OCI-LY1 (cell line): ENCODE data around the gene ASGR1.

ENCODE experiments used
- H2AFZ ChIP-seq: fragments of 200-600 bp; sonication (generic), shearing (Covaris generic); 2 replicates; pipeline ENCODE4 v1.6.0; 2014; ENCODE audit warnings: antibody characterized with exemption, mild to moderate bottlenecking, low read length
- H3F3A ChIP-seq: fragments of 200-600 bp; sonication (generic), shearing (Covaris generic); 2 replicates; pipeline ENCODE4 v1.6.0; 2014; ENCODE audit warnings: mild to moderate bottlenecking, antibody characterized with exemption, low read length, moderate library complexity; ENCODE audit not compliant: insufficient read depth
- H3K27ac ChIP-seq: fragments of 200-600 bp; sonication (generic); 2 replicates; pipeline ENCODE4 v1.5.1; 2014; ENCODE audit warnings: low read length, mixed run types, mild to moderate bottlenecking, low read depth; ENCODE audit not compliant: poor library complexity, severe bottlenecking
- H3K27me3 ChIP-seq: fragments of 200-600 bp; sonication (generic); 2 replicates; pipeline ENCODE4 v1.6.0; 2014; ENCODE audit warnings: antibody characterized with exemption, mild to moderate bottlenecking, low read length, moderate library complexity; ENCODE audit not compliant: insufficient read depth
- H3K36me3 ChIP-seq: fragments of 200-600 bp; sonication (generic); 2 replicates; pipeline ENCODE4 v1.6.1; 2014; ENCODE audit warnings: mild to moderate bottlenecking, antibody characterized with exemption, low read length, moderate library complexity, mixed read lengths; ENCODE audit not compliant: insufficient read depth
- H3K4me1 ChIP-seq: fragments of 200-600 bp; sonication (generic); 2 replicates; pipeline ENCODE4 v1.5.1; 2014; ENCODE audit warnings: mild to moderate bottlenecking, low read length, moderate library complexity; ENCODE audit not compliant: insufficient read depth, severe bottlenecking
- H3K4me2 ChIP-seq: fragments of 200-600 bp; sonication (generic), shearing (Covaris generic); 2 replicates; pipeline ENCODE4 v1.6.1; 2014; ENCODE audit warnings: low read length
- H3K4me3 ChIP-seq: fragments of 200-600 bp; sonication (generic); 2 replicates; pipeline ENCODE4 v1.5.1; 2014; ENCODE audit warnings: low read length, low read depth, mild to moderate bottlenecking, mixed read lengths; ENCODE audit not compliant: poor library complexity, severe bottlenecking
- H3K79me2 ChIP-seq: fragments of 200-600 bp; shearing (Covaris generic); 2 replicates; pipeline ENCODE4 v1.6.1; 2016; ENCODE audit warnings: mixed run types, low read length, mixed read lengths; ENCODE audit not compliant: insufficient read depth
- H3K9ac ChIP-seq: fragments of 200-600 bp; sonication (generic), shearing (Covaris generic); 2 replicates; pipeline ENCODE4 v1.6.1; 2014; ENCODE audit warnings: mild to moderate bottlenecking, low read length, mixed read lengths
- H3K9me2 ChIP-seq: fragments of 200-600 bp; sonication (generic), shearing (Covaris generic); 2 replicates; pipeline ENCODE4 v1.6.1; 2014; ENCODE audit warnings: low read depth, mild to moderate bottlenecking, low read length, mixed read lengths
- H3K9me3 ChIP-seq: fragments of 200-600 bp; shearing (Covaris generic); 2 replicates; pipeline ENCODE4 v1.6.1; 2014; ENCODE audit warnings: low read length, mixed read lengths
- H4K20me1 ChIP-seq: fragments of 200-600 bp; sonication (generic), shearing (Covaris generic); 2 replicates; pipeline ENCODE4 v1.6.0; 2016; ENCODE audit warnings: mild to moderate bottlenecking, low read length; ENCODE audit not compliant: insufficient read depth
- EZH2 ChIP-seq: fragments of 200-600 bp; sonication (generic), shearing (Covaris generic); IDR thresholded peaks from 2 replicates; pipeline ENCODE4 v1.8.0; 2017; ENCODE audit warnings: borderline replicate concordance, mixed run types, mild to moderate bottlenecking, antibody characterized with exemption, low read length, moderate library complexity, mixed read lengths
- TF ChIP-seq, protein P1 (sequence below): fragments of 200-600 bp; sonication (generic), shearing (Covaris generic); IDR thresholded peaks from 2 replicates; pipeline ENCODE4 v1.5.1; 2017; ENCODE audit warnings: mild to moderate bottlenecking, antibody characterized with exemption, low read length, moderate library complexity, mixed read lengths

The ASGR1 gene

DNA sequence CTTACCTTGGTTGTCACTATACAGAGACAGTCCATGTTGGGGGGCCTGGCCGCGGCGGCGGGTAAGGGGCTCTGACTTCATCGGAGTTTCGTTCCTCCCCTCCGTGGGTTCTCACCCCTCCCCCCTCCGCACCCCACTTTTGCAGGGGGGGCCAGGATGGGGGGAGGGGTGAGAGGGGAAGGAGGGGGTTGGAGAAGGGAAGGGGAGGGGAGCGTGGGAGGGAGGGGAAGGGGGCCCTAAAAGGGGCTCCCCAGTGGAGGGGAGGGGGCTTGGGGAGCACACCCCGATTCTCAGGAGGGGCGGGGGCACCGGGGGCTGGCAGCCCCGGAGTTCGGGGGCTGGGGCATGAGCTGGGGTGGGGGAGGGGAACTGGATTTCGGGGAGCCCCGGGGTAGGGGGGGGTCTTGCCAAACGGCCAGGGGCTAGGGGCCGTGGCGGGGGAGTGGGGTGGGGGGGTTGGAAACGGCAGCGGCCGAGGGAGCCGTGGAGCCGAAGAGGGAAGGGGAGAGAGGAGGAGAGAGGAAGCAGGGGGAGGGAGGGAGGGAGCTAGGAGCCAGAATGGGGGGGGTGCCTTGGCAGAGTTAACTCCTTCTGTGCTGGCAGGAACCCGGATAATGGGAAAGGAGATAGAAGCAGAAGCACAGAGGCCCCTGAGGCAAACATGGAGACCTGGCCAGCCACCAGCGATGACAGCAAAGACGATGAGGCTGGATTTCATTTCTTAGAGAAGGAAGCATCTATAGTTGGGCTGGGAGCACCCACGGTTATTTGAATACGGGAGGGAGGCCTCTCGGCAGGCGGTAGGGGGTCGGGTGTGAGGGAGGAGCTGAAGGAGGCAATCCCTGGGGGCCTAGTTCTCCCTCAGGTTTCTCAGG lies 38.2 kb upstream of the ASGR1 start:
- TF ChIP-seq EZH2, result no peak
- TF ChIP-seq, protein P1, sequence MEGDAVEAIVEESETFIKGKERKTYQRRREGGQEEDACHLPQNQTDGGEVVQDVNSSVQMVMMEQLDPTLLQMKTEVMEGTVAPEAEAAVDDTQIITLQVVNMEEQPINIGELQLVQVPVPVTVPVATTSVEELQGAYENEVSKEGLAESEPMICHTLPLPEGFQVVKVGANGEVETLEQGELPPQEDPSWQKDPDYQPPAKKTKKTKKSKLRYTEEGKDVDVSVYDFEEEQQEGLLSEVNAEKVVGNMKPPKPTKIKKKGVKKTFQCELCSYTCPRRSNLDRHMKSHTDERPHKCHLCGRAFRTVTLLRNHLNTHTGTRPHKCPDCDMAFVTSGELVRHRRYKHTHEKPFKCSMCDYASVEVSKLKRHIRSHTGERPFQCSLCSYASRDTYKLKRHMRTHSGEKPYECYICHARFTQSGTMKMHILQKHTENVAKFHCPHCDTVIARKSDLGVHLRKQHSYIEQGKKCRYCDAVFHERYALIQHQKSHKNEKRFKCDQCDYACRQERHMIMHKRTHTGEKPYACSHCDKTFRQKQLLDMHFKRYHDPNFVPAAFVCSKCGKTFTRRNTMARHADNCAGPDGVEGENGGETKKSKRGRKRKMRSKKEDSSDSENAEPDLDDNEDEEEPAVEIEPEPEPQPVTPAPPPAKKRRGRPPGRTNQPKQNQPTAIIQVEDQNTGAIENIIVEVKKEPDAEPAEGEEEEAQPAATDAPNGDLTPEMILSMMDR, result no peak
- Histone ChIP-seq H3K79me2 (no peaks in the 10 kb centered on the region), H3K4me3 (no peak overlapping the region), H3K4me2 (no peak overlapping the region; the same call in 1 of the 2 replicates), H3K9me3 (no peaks in the 10 kb centered on the region), H3K27me3 (no peaks in the 10 kb centered on the region), H3K4me1 (peaks cover 38% of the 10 kb centered on the region), H3K36me3 (peaks cover 10% of the 10 kb centered on the region; the same call in 1 of the 2 replicates), H3K9me2 (no peaks in the 10 kb centered on the region), H2AFZ (no peak overlapping the region), H3F3A (no peaks in the 10 kb centered on the region), H3K9ac (no peak overlapping the region), H4K20me1 (no peaks in the 10 kb centered on the region), H3K27ac (no peak overlapping the region)

DNA sequence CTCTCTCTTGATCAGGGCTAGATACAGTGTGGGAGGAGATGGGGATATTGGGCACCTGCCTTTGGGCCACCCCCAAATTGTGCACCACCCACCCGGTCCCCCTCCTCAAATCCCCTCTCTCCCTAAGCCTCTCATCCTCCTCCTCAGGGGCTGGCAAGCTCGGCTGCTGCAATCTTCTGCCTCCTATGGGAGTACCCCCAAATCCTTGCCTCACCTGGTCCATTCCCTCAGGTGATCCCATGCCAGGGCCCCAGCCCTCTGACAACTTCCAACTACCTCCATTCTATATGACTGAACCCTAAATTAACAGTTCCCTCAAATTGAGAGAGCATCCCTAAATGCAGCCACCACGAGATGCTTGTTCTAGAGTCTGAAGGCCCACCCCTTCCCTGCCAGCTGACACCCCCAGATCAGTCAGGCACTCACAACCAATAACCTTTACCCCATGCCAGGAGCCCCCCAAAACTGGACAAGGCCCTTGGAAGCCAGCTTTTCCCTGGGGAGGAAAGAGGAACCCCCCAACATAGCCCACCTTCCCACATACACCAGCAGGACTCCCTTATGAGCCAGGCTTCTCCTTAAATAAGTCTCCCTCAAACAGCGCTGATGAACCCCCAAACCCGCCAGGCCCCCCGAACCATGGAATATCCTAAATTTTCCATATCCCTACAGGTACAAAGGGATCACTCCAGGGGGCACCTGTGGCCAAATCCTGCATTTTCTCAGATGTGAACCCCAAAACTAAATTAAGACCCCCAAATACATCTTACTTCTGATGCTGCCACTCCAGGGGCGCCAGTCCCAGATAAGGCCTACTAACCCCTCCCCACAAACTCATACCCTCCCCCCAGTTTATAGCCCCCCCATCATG lies 37.3 kb upstream of the ASGR1 start:
- no peaks in the 10 kb centered on the region for H3K9me2 ChIP-seq
- no peak for TF ChIP-seq EZH2
- TF ChIP-seq, protein P1, result no peak
- H3F3A ChIP-seq, result no peaks in the 10 kb centered on the region
- H3K9ac ChIP-seq, result no peak overlapping the region
- H3K27me3 ChIP-seq, result no peaks in the 10 kb centered on the region
- H3K4me3 ChIP-seq, result no peak overlapping the region
- H3K27ac ChIP-seq, result no peak overlapping the region
- no peak overlapping the region for H2AFZ ChIP-seq
- no peaks in the 10 kb centered on the region for H3K79me2 ChIP-seq
- peaks cover 2% of the 10 kb centered on the region; the same call in 1 of the 2 replicates for H3K36me3 ChIP-seq
- H4K20me1 ChIP-seq, result no peaks in the 10 kb centered on the region
- peaks cover 38% of the 10 kb centered on the region for H3K4me1 ChIP-seq
- H3K4me2 ChIP-seq, result no peak overlapping the region
- H3K9me3 ChIP-seq, result no peaks in the 10 kb centered on the region

DNA sequence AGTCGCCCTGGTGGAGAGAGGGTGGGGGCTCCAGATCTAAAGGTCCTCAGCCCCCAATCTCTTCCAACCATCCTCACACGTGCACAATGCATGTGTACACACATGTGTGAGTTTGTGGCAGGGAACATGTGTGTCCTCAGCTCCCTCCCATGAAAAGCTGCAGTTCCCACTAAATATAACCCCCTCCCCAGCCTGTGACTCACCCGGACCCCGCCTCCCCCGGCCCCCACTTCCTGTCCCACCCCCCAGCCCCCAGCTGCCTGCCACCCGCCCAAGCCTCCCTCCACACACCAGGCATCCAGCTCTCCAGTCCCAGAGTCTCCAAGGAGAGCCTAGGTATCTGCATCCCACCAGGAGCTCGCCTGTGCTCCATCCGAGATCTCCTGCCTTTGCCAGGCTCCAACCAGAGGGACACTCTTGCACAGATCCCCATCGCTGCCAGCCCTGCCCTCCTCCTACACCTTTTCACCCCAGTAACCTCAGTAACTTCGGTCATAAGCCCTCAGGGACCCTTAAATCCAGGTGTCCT lies 36.5 kb upstream of the ASGR1 start:
- Histone ChIP-seq H3K9me2 (no peaks in the 10 kb centered on the region), H3K27ac (no peak overlapping the region), H3K27me3 (no peaks in the 10 kb centered on the region), H4K20me1 (no peaks in the 10 kb centered on the region), H2AFZ (no peak overlapping the region), H3K4me2 (no peak overlapping the region), H3K36me3 (no peaks in the 10 kb centered on the region), H3K9me3 (no peaks in the 10 kb centered on the region), H3K4me1 (peaks cover 37% of the 10 kb centered on the region), H3K4me3 (no peak overlapping the region), H3K9ac (no peak overlapping the region), H3K79me2 (no peaks in the 10 kb centered on the region), H3F3A (no peaks in the 10 kb centered on the region)
- TF ChIP-seq, protein P1, result no peak
- TF ChIP-seq EZH2, result no peak
